Uterus (tissue), 4 donors: ENCODE measurements around the gene AFG1L. TPM values are rescaled to one million over a fixed set of nuclear protein-coding genes. Genes with fewer than 3 reads are reported as not detected.

Experiments
- DNase-seq, 2 donors: peaks; one replicate each; pipeline ENCODE4 v3.0.0-alpha.2; 2019 to 2020
- H3K27ac ChIP-seq, 2 donors: fragments of 200-600 bp; sonication (generic); 1 replicate in 1 of 2; 2 replicates in 1 of 2; pipeline ENCODE4 v1.5.1; 2016 to 2018
- H3K27me3 ChIP-seq, 2 donors: fragments of 200-600 bp; sonication (generic); one replicate each; pipeline ENCODE4 v1.5.1; 2018 to 2019; ENCODE audit warnings: control low read depth in 1 of 2
- H3K36me3 ChIP-seq, 2 donors: fragments of 200-600 bp; sonication (generic); one replicate each; pipeline ENCODE4 v1.5.1; 2019; ENCODE audit warnings: control low read depth in 1 of 2
- H3K4me1 ChIP-seq, 2 donors: fragments of 200-600 bp; sonication (generic); one replicate each; pipeline ENCODE4 v1.5.1; 2018 to 2019; ENCODE audit warnings: control low read depth in 1 of 2
- H3K4me3 ChIP-seq, 2 donors: fragments of 200-600 bp; sonication (generic); 1 replicate in 1 of 2; 2 replicates in 1 of 2; pipeline ENCODE4 v1.5.1; 2018 to 2019; ENCODE audit warnings: mild to moderate bottlenecking in 1 of 2
- H3K9me3 ChIP-seq, 2 donors: fragments of 200-600 bp; sonication (generic); one replicate each; pipeline ENCODE4 v1.5.1; 2019; ENCODE audit warnings: control low read depth in 1 of 2
- POLR2A ChIP-seq, 2 donors: fragments of 450-650 bp; IDR thresholded peaks; one replicate each; pipeline ENCODE4 v1.6.1; 2016; ENCODE audit warnings: antibody characterized with exemption in 2 of 2, mild to moderate bottlenecking in 1 of 2, moderate library complexity in 1 of 2
- intact Hi-C: fragments of 100-400 bp; cut with DNase I; formaldehyde crosslinking; loops from one replicate; pipeline ENCODE4 v1.15.1; 2023; ENCODE audit warnings: low total_unique reads
- total RNA-seq, 4 donors: library from RNA; depleted of rRNA in 3 of 4; stranded (reverse); fragments of >200 nt in 3 of 4; gene quantifications; one replicate each; pipeline versions ENCODE4 v1.1.0 to v1.2.4, GENCODE V29; 2014 to 2023
- TF ChIP-seq, protein P1 (sequence below), 4 experiments: fragments of 200-600 bp in 2 of 4; fragments of 450-650 bp in 2 of 4; sonication (generic) in 2 of 4; IDR thresholded peaks; one replicate each; pipeline ENCODE4 v1.5.1; 2016 to 2019; ENCODE audit warnings: antibody characterized with exemption in 4 of 4, mild to moderate bottlenecking in 2 of 4, moderate library complexity in 1 of 4
- donor health status: DM: yes; HTN: yes; CAD: no.

AFG1L gene
- total RNA-seq, 4 donors from 2014 or later, result under 0.01 to 9.4 (median 5.2) TPM

DNA sequence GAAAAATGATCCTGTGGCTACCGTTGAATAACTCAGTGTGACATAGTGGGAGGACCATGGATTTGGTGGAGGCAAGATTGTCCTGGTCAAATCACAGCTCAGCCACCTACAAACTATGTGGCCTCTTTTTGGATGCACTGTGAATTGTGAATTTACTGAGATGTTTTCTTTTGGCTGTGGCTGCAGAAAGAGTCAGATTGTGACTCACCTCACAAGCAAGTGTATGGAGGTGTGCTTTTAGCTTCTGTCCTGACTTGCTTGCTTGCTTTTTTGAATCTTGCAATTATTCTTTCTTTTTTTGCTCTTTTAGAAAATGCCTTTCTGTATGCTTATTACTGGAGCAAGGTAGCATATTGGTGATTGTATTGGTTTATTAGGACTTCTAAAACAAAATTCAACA is 143.0 kb downstream of the AFG1L start:
- intact Hi-C loops, result no loop called here
- Histone ChIP-seq H3K4me1 (no peaks in the 10 kb centered on the region), H3K27ac (no peak overlapping the region), H3K27me3 (no peaks in the 10 kb centered on the region), H3K4me3 (no peak overlapping the region), H3K9me3 (no peaks in the 10 kb centered on the region), H3K36me3 (no peaks in the 10 kb centered on the region)
- TF ChIP-seq, protein P1, sequence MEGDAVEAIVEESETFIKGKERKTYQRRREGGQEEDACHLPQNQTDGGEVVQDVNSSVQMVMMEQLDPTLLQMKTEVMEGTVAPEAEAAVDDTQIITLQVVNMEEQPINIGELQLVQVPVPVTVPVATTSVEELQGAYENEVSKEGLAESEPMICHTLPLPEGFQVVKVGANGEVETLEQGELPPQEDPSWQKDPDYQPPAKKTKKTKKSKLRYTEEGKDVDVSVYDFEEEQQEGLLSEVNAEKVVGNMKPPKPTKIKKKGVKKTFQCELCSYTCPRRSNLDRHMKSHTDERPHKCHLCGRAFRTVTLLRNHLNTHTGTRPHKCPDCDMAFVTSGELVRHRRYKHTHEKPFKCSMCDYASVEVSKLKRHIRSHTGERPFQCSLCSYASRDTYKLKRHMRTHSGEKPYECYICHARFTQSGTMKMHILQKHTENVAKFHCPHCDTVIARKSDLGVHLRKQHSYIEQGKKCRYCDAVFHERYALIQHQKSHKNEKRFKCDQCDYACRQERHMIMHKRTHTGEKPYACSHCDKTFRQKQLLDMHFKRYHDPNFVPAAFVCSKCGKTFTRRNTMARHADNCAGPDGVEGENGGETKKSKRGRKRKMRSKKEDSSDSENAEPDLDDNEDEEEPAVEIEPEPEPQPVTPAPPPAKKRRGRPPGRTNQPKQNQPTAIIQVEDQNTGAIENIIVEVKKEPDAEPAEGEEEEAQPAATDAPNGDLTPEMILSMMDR (IDR thresholded peaks at IDR 0.05), result no peak
- TF ChIP-seq POLR2A (IDR thresholded peaks at IDR 0.05), result no peak
- DNase-seq, result no peak

- Histone ChIP-seq H3K9me3 (no peaks in the 10 kb centered on the region), H3K4me1 (no peaks in the 10 kb centered on the region), H3K27me3 (no peaks in the 10 kb centered on the region), H3K36me3 (no peaks in the 10 kb centered on the region), H3K27ac (no peak overlapping the region), H3K4me3 (no peak overlapping the region)
- TF ChIP-seq, protein P1 (IDR thresholded peaks at IDR 0.05), result no peak
- no peak for TF ChIP-seq POLR2A (IDR thresholded peaks at IDR 0.05)
- no peak for DNase-seq
- intact Hi-C loops, result no loop called here
Observed at GRCh38 chr6:108438918-108439317, 144.1 kb downstream of the AFG1L start.

DNA sequence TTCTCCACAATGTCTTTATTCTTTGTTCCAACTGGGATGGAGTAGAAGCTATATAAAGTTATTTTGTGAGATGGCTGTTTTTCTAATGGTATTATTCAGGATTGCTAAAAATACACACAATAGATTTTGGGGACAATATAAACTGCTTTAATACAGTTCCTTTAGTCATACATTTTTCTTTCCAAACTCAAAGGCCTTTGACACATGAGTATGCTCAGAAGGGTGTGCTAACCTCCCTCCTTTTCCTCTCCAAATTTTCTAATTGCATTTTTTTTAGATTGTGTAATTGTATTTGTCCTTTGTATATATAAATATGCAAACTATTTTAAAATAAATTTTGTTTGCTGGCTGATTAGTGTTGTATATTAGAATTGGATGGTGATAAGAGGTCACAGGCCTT is 146.3 kb downstream of the AFG1L start:
- no peak overlapping the region for H3K4me3 ChIP-seq
- intact Hi-C loops, result no loop called here
- no peaks in the 10 kb centered on the region for H3K4me1 ChIP-seq
- no peaks in the 10 kb centered on the region for H3K27me3 ChIP-seq
- no peak for DNase-seq
- TF ChIP-seq, protein P1 (IDR thresholded peaks at IDR 0.05), result no peak
- no peak for TF ChIP-seq POLR2A (IDR thresholded peaks at IDR 0.05)
- no peak overlapping the region for H3K27ac ChIP-seq
- no peaks in the 10 kb centered on the region for H3K9me3 ChIP-seq
- H3K36me3 ChIP-seq, result no peaks in the 10 kb centered on the region

- no peak overlapping the region for H3K4me3 ChIP-seq
- no peaks in the 10 kb centered on the region for H3K36me3 ChIP-seq
- H3K9me3 ChIP-seq, result no peaks in the 10 kb centered on the region
- no peak for TF ChIP-seq POLR2A (IDR thresholded peaks at IDR 0.05)
- TF ChIP-seq, protein P1 (IDR thresholded peaks at IDR 0.05), result no peak
- H3K27ac ChIP-seq, result no peak overlapping the region
- no peaks in the 10 kb centered on the region for H3K27me3 ChIP-seq
- intact Hi-C loops, result no loop called here
- DNase-seq, result no peak
- no peaks in the 10 kb centered on the region for H3K4me1 ChIP-seq
Observed at GRCh38 chr6:108442770-108443520, 148.1 kb downstream of the AFG1L start.

- intact Hi-C loops, result no loop called here
- DNase-seq, result no peak
- TF ChIP-seq POLR2A (IDR thresholded peaks at IDR 0.05), result no peak
- TF ChIP-seq, protein P1 (IDR thresholded peaks at IDR 0.05), result no peak
Observed at GRCh38 chr6:108446629-108447150, 151.8 kb downstream of the AFG1L start.

More at GRCh38 chr6:108446629-108447150, 151.8 kb downstream of the AFG1L start:
- Histone ChIP-seq H3K4me3 (no peak overlapping the region), H3K9me3 (no peaks in the 10 kb centered on the region), H3K27ac (no peak overlapping the region), H3K27me3 (no peaks in the 10 kb centered on the region), H3K4me1 (no peaks in the 10 kb centered on the region), H3K36me3 (no peaks in the 10 kb centered on the region)
